Activated CD4-positive, alpha-beta T cell treated with anti-CD3 and anti-CD28 coated beads, Interleukin-2, amount 10 ng/mL, durations not matched to agents 7 days and 5 days (primary cell): ENCODE measurements around the gene LGALS9. TPM values are rescaled to one million over a fixed set of nuclear protein-coding genes. Genes with fewer than 3 reads are reported as not detected.
"Not testable (repeated sequence)": the region's sequence is repeated elsewhere in the genome, so short reads cannot be mapped to it uniquely, and the experiment has no call there.

Source experiments
- CTCF ChIA-PET: fragments of 350-600 bp; sonication (Branson Sonifier 250); formaldehyde crosslinking; loops from one replicate; lab custom pipeline; 2021; ENCODE audit warnings: antibody characterized with exemption; lab: Charles Lee
- POLR2A ChIA-PET: fragments of 350-600 bp; sonication (Branson Sonifier 250); formaldehyde crosslinking; loops from one replicate; lab custom pipeline; 2021; ENCODE audit warnings: antibody characterized with exemption; lab: Charles Lee
- DNase-seq: peaks from one replicate; pipeline ENCODE4 v3.0.0-alpha.2; 2020
- H3K27ac Mint-ChIP-seq: one replicate; pipeline ENCODE4 v1.8.0; 2021; ENCODE audit warnings: mild to moderate bottlenecking, moderate library complexity, mixed read lengths
- H3K27me3 Mint-ChIP-seq: one replicate; pipeline ENCODE4 v1.8.0; 2021; ENCODE audit warnings: mixed read lengths
- H3K36me3 Mint-ChIP-seq: one replicate; pipeline ENCODE4 v1.8.0; 2021; ENCODE audit warnings: low read depth, mixed read lengths
- H3K4me1 Mint-ChIP-seq: one replicate; pipeline ENCODE4 v1.8.0; 2021; ENCODE audit warnings: mixed read lengths
- H3K4me3 Mint-ChIP-seq: one replicate; pipeline ENCODE4 v1.8.0; 2021; ENCODE audit warnings: mild to moderate bottlenecking, moderate library complexity, mixed read lengths
- H3K9me3 Mint-ChIP-seq: one replicate; pipeline ENCODE4 v1.8.0; 2021; ENCODE audit warnings: mixed read lengths
- total RNA-seq, 2 experiments: library from RNA; stranded (reverse); gene quantifications; one replicate each; pipeline ENCODE4 v1.2.3, GENCODE V29; 2021

The LGALS9 gene
- total RNA-seq, 2 experiments from 2014 or later = 223 to 233 TPM

GRCh38 chr17:27686322-27686721, 55.3 kb downstream of the LGALS9 start:
- H3K9me3 Mint-ChIP-seq, H3K27me3 Mint-ChIP-seq, H3K4me3 Mint-ChIP-seq, POLR2A ChIA-PET, CTCF ChIA-PET, H3K36me3 Mint-ChIP-seq, H3K4me1 Mint-ChIP-seq, DNase-seq, H3K27ac Mint-ChIP-seq: not testable (repeated sequence)

- no peak for DNase-seq
- H3K27me3 Mint-ChIP-seq = peaks cover 3% of the 10 kb centered on the region
- ChIA-PET POLR2A (no interaction called here), CTCF (no interaction called here)
- no peaks in the 10 kb centered on the region for H3K4me1 Mint-ChIP-seq
- H3K36me3 Mint-ChIP-seq = no peaks in the 10 kb centered on the region
- no peak overlapping the region for H3K4me3 Mint-ChIP-seq
- H3K27ac Mint-ChIP-seq = no peak overlapping the region
- peaks cover 27% of the 10 kb centered on the region for H3K9me3 Mint-ChIP-seq
Observed at GRCh38 chr17:27690882-27691281, 59.9 kb downstream of the LGALS9 start.

GRCh38 chr17:27695254-27695814, 64.3 kb downstream of the LGALS9 start:
- H3K4me1 Mint-ChIP-seq, DNase-seq, H3K27me3 Mint-ChIP-seq, POLR2A ChIA-PET, H3K36me3 Mint-ChIP-seq, CTCF ChIA-PET, H3K4me3 Mint-ChIP-seq, H3K27ac Mint-ChIP-seq: not testable (repeated sequence)
- H3K9me3 Mint-ChIP-seq = peaks cover 28% of the 10 kb centered on the region

Other genes with a start within 250 kb of the LGALS9 start
- gene KSR1, start 174.7 kb upstream of the LGALS9 start, total RNA-seq = 10 to 100 TPM; 43.1 to 45.7 TPM
- gene NOS2, start 169.3 kb downstream of the LGALS9 start, total RNA-seq = not detected